ENCODE data around the gene KCNQ1OT1.

KCNQ1OT1 gene

DNA sequence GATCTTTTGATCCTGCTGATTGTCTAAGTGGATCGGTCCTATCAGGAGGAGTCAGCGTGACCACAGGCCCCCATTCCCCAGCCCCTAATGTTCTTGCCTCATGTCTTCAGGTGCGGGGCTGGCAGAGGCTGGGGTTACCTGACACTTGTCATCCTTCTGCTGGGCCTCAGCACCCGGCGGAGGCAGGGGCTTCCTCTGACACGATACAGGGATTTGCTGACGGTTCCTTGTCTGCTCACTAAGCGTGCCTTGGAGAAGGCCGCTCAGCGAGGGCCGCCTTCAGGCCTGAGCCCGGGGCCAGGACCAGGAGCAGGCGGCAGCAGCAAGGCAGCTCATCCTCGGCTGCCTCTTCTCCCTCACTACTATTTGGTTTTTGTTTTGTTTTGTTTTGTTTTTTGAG lies 45.7 kb upstream of the KCNQ1OT1 start:
- TF ChIP-seq ZFP3 (CRISPR knock-in tag; IDR thresholded peaks at IDR 0.05) (no peak), ZC3H10 (CRISPR knock-in tag; IDR thresholded peaks at IDR 0.05) (no peak), TOX (CRISPR knock-in tag; IDR thresholded peaks at IDR 0.05; ENCODE audit: borderline replicate concordance) (no peak), ZNF70 (CRISPR knock-in tag; IDR thresholded peaks at IDR 0.05) (no peak), ARNTL (CRISPR knock-in tag; IDR thresholded peaks at IDR 0.05; ENCODE audit: borderline replicate concordance, low read depth) (no peak), ISL1 (CRISPR knock-in tag; IDR thresholded peaks at IDR 0.05) (no peak), ESRRG (CRISPR knock-in tag; IDR thresholded peaks at IDR 0.05) (no peak), ZFP30 (CRISPR knock-in tag; IDR thresholded peaks at IDR 0.05) (no peak), OSR1 (CRISPR knock-in tag; IDR thresholded peaks at IDR 0.05) (no peak), GLIS3 (CRISPR knock-in tag; IDR thresholded peaks at IDR 0.05) (no peak), BACH2 (CRISPR knock-in tag; IDR thresholded peaks at IDR 0.05; ENCODE audit: borderline replicate concordance) (no peak)
- TF ChIP-seq, protein P1, sequence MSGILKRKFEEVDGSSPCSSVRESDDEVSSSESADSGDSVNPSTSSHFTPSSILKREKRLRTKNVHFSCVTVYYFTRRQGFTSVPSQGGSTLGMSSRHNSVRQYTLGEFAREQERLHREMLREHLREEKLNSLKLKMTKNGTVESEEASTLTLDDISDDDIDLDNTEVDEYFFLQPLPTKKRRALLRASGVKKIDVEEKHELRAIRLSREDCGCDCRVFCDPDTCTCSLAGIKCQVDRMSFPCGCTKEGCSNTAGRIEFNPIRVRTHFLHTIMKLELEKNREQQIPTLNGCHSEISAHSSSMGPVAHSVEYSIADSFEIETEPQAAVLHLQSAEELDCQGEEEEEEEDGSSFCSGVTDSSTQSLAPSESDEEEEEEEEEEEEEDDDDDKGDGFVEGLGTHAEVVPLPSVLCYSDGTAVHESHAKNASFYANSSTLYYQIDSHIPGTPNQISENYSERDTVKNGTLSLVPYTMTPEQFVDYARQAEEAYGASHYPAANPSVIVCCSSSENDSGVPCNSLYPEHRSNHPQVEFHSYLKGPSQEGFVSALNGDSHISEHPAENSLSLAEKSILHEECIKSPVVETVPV (CRISPR knock-in tag; IDR thresholded peaks at IDR 0.05): no peak
- TF ChIP-seq, protein P2, sequence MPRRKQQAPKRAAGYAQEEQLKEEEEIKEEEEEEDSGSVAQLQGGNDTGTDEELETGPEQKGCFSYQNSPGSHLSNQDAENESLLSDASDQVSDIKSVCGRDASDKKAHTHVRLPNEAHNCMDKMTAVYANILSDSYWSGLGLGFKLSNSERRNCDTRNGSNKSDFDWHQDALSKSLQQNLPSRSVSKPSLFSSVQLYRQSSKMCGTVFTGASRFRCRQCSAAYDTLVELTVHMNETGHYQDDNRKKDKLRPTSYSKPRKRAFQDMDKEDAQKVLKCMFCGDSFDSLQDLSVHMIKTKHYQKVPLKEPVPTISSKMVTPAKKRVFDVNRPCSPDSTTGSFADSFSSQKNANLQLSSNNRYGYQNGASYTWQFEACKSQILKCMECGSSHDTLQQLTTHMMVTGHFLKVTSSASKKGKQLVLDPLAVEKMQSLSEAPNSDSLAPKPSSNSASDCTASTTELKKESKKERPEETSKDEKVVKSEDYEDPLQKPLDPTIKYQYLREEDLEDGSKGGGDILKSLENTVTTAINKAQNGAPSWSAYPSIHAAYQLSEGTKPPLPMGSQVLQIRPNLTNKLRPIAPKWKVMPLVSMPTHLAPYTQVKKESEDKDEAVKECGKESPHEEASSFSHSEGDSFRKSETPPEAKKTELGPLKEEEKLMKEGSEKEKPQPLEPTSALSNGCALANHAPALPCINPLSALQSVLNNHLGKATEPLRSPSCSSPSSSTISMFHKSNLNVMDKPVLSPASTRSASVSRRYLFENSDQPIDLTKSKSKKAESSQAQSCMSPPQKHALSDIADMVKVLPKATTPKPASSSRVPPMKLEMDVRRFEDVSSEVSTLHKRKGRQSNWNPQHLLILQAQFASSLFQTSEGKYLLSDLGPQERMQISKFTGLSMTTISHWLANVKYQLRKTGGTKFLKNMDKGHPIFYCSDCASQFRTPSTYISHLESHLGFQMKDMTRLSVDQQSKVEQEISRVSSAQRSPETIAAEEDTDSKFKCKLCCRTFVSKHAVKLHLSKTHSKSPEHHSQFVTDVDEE (CRISPR knock-in tag; IDR thresholded peaks at IDR 0.05): no peak
- TF ChIP-seq, protein P3, sequence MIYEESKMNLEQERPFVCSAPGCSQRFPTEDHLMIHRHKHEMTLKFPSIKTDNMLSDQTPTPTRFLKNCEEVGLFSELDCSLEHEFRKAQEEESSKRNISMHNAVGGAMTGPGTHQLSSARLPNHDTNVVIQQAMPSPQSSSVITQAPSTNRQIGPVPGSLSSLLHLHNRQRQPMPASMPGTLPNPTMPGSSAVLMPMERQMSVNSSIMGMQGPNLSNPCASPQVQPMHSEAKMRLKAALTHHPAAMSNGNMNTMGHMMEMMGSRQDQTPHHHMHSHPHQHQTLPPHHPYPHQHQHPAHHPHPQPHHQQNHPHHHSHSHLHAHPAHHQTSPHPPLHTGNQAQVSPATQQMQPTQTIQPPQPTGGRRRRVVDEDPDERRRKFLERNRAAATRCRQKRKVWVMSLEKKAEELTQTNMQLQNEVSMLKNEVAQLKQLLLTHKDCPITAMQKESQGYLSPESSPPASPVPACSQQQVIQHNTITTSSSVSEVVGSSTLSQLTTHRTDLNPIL (CRISPR knock-in tag; IDR thresholded peaks at IDR 0.05; ENCODE audit: low read depth): no peak
- no peak for ATAC-seq

DNA sequence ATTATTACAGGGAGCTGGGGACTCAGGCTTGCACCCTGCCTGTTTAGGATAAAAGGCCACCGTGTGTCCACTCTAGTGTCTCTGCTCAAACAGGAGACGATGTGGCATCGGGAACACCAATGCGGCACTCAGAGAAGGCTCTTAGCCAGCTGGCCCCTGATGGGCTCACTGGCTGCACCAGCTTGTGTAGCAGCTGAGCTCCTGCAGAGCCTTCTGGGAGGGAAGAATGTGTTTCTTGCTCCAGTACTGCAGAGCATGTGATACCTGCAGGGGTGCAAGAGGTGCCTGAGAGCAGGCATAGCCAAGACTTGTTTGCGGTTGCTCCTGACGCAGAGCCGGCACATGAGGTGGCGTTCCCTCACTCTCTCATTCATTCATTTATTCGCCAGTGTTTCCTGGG lies 44.4 kb upstream of the KCNQ1OT1 start:
- no peak for ATAC-seq
- no peak for TF ChIP-seq TOX (CRISPR knock-in tag; IDR thresholded peaks at IDR 0.05; ENCODE audit: borderline replicate concordance)
- no peak for TF ChIP-seq ZFP30 (CRISPR knock-in tag; IDR thresholded peaks at IDR 0.05)
- no peak for TF ChIP-seq ZNF70 (CRISPR knock-in tag; IDR thresholded peaks at IDR 0.05)
- TF ChIP-seq BACH2 (CRISPR knock-in tag; IDR thresholded peaks at IDR 0.05; ENCODE audit: borderline replicate concordance): no peak
- no peak for TF ChIP-seq SNAI2 (CRISPR knock-in tag; IDR thresholded peaks at IDR 0.05)
- TF ChIP-seq ZNF8 (CRISPR knock-in tag; IDR thresholded peaks at IDR 0.05): no peak
- no peak for TF ChIP-seq ESRRG (CRISPR knock-in tag; IDR thresholded peaks at IDR 0.05)
- no peak for TF ChIP-seq PPARA (CRISPR knock-in tag; IDR thresholded peaks at IDR 0.05; ENCODE audit: borderline replicate concordance)
- no peak for TF ChIP-seq ARNTL (CRISPR knock-in tag; IDR thresholded peaks at IDR 0.05; ENCODE audit: borderline replicate concordance, low read depth)
- no peak for TF ChIP-seq ISL1 (CRISPR knock-in tag; IDR thresholded peaks at IDR 0.05)
- TF ChIP-seq, protein P4, sequence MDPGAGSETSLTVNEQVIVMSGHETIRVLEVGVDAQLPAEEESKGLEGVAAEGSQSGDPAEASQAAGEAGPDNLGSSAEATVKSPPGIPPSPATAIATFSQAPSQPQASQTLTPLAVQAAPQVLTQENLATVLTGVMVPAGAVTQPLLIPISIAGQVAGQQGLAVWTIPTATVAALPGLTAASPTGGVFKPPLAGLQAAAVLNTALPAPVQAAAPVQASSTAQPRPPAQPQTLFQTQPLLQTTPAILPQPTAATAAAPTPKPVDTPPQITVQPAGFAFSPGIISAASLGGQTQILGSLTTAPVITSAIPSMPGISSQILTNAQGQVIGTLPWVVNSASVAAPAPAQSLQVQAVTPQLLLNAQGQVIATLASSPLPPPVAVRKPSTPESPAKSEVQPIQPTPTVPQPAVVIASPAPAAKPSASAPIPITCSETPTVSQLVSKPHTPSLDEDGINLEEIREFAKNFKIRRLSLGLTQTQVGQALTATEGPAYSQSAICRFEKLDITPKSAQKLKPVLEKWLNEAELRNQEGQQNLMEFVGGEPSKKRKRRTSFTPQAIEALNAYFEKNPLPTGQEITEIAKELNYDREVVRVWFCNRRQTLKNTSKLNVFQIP (CRISPR knock-in tag; IDR thresholded peaks at IDR 0.05; ENCODE audit: borderline replicate concordance, low read depth): no peak
- TF ChIP-seq, protein P1 (CRISPR knock-in tag; IDR thresholded peaks at IDR 0.05): no peak
- no peak for TF ChIP-seq ZNF565 (CRISPR knock-in tag; conservative IDR thresholded peaks at IDR 0.05; ENCODE audit: low read depth)
- no peak for TF ChIP-seq ZFP3 (CRISPR knock-in tag; IDR thresholded peaks at IDR 0.05)

DNA sequence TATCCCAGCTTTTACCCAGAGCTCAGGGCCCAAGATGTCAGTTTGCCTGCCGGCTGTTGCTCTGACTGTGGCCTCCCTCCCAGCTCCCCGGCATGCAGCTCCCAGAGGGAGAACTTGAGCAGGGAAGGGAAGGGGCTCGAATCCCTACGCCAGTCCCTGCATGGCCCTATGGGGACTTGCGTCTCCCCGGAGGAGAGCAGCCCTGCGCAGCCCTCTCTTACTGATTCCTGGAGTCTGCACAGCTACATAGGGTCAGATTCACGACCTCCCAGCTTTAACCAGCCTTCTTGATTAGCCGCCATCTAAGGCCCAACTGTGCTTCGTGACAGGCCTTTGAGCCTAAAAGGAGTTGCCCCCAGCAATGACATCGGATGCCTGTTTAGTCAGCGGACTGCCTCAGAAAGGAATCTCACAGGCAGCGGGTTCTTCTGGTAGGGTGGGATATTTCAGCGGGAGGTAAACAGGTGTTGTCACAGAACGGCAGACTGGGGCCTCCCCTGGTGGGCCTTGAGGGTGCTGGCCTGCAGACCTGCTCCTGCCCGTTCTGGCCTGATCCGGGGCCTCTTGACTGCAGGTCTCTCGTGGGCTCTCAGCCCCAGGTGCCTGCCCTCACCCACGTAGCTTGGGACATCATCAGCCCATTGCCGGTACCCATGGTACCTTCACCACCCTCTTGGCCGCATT lies 43.8 kb upstream of the KCNQ1OT1 start:
- ATAC-seq: no peak
- TF ChIP-seq ZC3H10 (CRISPR knock-in tag; IDR thresholded peaks at IDR 0.05) (no peak), PPARA (CRISPR knock-in tag; IDR thresholded peaks at IDR 0.05; ENCODE audit: borderline replicate concordance) (no peak), CSDC2 (CRISPR knock-in tag; IDR thresholded peaks at IDR 0.05) (no peak), RARB (CRISPR knock-in tag; IDR thresholded peaks at IDR 0.05) (no peak), TCF4 (CRISPR knock-in tag; IDR thresholded peaks at IDR 0.05; ENCODE audit: borderline replicate concordance) (no peak), ARNTL (CRISPR knock-in tag; IDR thresholded peaks at IDR 0.05; ENCODE audit: borderline replicate concordance, low read depth) (no peak), SNAI2 (CRISPR knock-in tag; IDR thresholded peaks at IDR 0.05) (no peak), ISL1 (CRISPR knock-in tag; IDR thresholded peaks at IDR 0.05) (no peak), BACH2 (CRISPR knock-in tag; IDR thresholded peaks at IDR 0.05; ENCODE audit: borderline replicate concordance) (no peak), GLIS3 (CRISPR knock-in tag; IDR thresholded peaks at IDR 0.05) (no peak)
- TF ChIP-seq, protein P3 (CRISPR knock-in tag; IDR thresholded peaks at IDR 0.05; ENCODE audit: low read depth): no peak
- TF ChIP-seq, protein P1 (CRISPR knock-in tag; IDR thresholded peaks at IDR 0.05): no peak
- TF ChIP-seq, protein P4 (CRISPR knock-in tag; IDR thresholded peaks at IDR 0.05; ENCODE audit: borderline replicate concordance, low read depth): no peak
